Activated T-cell treated with anti-CD3 and anti-CD28 coated beads, Interleukin-2, amount 50 U/mL, for 72 hours (primary cell): ENCODE data around the gene TMEM259. TPM values are rescaled to one million over a fixed set of nuclear protein-coding genes. Genes with fewer than 3 reads are reported as not detected.

ENCODE experiments used
- ATAC-seq, 2 donors: fragments of 150-1000 bp; cut with Tn5 transposase; replicated peaks in 1 of 2; 2 replicates each; pipeline ENCODE4 v1.10.0; 2021; ENCODE audit warnings: moderate library complexity in 2 of 2, mild to moderate bottlenecking in 1 of 2
- DNase-seq, 2 donors: peaks; one replicate each; pipeline ENCODE4 v3.0.0; 2021 to 2022; ENCODE audit warnings: mixed read lengths in 1 of 2
- H3K27ac Mint-ChIP-seq: one replicate; pipeline ENCODE4 v1.8.0; 2022; ENCODE audit warnings: mild to moderate bottlenecking, moderate library complexity, mixed read lengths
- H3K27me3 Mint-ChIP-seq: one replicate; pipeline ENCODE4 v1.8.0; 2022; ENCODE audit warnings: low read depth, mixed read lengths
- H3K36me3 Mint-ChIP-seq, 2 donors: one replicate each; pipeline ENCODE4 v1.8.0; 2022; ENCODE audit warnings: mixed read lengths in 2 of 2, mild to moderate bottlenecking in 1 of 2; ENCODE audit not compliant: insufficient read depth in 2 of 2
- H3K4me1 Mint-ChIP-seq: one replicate; pipeline ENCODE4 v1.8.0; 2022; ENCODE audit warnings: low read depth, mixed read lengths
- H3K4me3 Mint-ChIP-seq, 2 donors: one replicate each; pipeline ENCODE4 v1.8.0; 2022; ENCODE audit warnings: mild to moderate bottlenecking in 2 of 2, mixed read lengths in 2 of 2, moderate library complexity in 2 of 2
- H3K9me3 Mint-ChIP-seq, 2 donors: one replicate each; pipeline ENCODE4 v1.8.0; 2022; ENCODE audit warnings: mixed read lengths in 2 of 2
- total RNA-seq, 2 donors: library from RNA; stranded (reverse); gene quantifications; one replicate each; pipeline ENCODE4 v1.2.3, GENCODE V29; 2022

The TMEM259 gene
- total RNA-seq, 2 donors from 2014 or later: 125 to 127 TPM

DNA sequence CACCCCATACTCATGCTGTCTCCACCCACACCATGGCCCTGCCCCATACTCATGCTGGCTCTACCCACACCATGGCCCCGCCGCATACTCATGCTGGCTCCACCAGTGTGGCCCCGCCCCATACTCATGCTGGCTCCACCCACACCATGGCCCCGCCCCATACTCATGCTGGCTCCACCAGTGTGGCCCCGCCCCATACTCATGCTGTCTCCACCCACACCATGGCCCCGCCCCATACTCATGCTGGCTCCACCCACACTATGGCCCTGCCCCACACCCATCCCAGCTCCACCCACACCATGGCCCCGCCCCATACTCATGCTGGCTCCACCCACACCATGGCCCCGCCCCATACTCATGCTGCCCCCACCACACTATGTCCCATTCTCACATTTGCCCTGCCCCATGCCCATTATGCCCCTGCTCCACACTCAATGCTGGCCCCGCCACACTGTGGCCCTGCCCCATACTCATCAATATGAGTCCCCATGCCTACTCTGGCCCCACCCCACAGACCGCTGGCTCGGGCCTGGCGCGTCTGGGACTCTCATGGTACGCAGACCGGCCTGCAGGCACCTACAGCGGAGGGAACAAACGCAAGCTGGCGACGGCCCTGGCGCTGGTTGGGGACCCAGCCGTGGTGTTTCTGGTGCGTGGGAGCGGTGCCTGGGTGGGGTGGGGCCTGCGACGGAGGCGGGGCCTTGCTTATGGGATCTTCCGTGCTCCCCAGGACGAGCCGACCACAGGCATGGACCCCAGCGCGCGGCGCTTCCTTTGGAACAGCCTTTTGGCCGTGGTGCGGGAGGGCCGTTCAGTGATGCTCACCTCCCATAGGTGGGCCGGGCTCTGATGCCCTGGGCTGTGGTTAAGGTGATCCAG, 42.3 kb upstream of the TMEM259 start:
- Mint-ChIP-seq H3K27ac (no peak overlapping the region), H3K4me3 (no peak overlapping the region), H3K4me1 (peaks cover 23% of the 10 kb centered on the region), H3K36me3 (peaks cover 0 to 4% of the 10 kb centered on the region in 2 donors), H3K27me3 (no peaks in the 10 kb centered on the region), H3K9me3 (no peaks in the 10 kb centered on the region)
- ATAC-seq (peak; percentile 21 to 29), DNase-seq (peak; percentile 74 to 80)

DNA sequence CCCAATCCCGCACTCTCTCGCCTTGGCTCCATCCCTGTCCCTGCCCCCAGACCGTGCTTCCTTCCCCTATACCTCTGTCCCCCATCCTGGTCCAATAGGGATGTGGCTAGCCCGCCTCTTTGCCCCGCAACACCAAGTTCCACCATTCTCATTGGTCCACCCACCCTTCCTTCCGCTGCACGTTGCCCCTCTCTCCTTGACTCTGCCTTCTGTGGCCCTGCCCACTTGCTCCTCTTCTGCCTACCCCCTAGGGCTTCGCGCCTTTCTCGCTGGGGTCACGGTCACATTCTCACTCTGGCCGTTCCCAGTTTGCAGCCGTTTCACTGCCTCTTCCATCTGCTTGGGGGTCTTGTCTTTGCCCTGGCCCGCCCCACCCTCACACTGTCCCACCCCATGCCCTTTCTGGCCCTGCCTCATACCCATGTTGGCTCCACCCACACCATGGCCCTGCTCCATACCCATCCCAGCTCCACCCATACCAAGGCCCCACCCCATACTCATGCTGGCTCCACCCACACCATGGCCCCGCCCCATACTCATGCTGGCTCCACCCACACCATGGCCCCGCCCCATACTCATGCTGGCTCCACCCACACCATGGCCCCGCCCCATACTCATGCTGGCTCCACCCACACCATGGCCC, 41.6 kb upstream of the TMEM259 start:
- no peak overlapping the region for H3K4me3 Mint-ChIP-seq
- peak in 1 of 2 donors; percentile 13 for ATAC-seq
- peaks cover 29% of the 10 kb centered on the region for H3K4me1 Mint-ChIP-seq
- peak in 1 of 2 donors; percentile 64 for DNase-seq
- H3K27ac Mint-ChIP-seq: no peak overlapping the region
- no peaks in the 10 kb centered on the region for H3K9me3 Mint-ChIP-seq
- no peaks in the 10 kb centered on the region for H3K27me3 Mint-ChIP-seq
- peaks cover under 1 to 6% of the 10 kb centered on the region in 2 donors for H3K36me3 Mint-ChIP-seq

- Mint-ChIP-seq H3K4me3 (no peak overlapping the region), H3K27ac (no peak overlapping the region), H3K36me3 (peaks cover 3 to 10% of the 10 kb centered on the region in 2 donors), H3K27me3 (no peaks in the 10 kb centered on the region), H3K4me1 (peaks cover 34% of the 10 kb centered on the region), H3K9me3 (no peaks in the 10 kb centered on the region)
- no peak for ATAC-seq
- no peak for DNase-seq
These were observed 41.1 kb upstream of the TMEM259 start for GRCh38 chr19:1061987-1062386.

DNA sequence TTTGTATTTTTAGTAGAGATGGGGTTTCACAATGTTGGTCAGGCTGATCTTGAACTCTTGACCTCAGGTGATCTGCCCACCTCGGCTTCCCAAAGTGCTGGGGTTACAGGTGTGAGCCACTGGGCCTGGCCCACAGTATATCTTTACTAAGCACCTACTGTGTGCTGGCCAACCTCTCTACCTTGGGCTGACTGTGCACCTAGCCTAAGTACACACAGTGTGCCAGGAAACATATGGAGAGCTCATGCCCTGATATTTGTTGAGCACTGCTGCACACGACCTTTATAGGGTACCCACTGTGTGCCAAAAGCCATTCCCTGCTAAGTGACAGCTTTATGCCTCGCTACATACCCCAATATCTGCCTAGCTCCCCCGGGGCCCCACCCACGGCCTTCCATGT, 39.8 kb upstream of the TMEM259 start:
- Mint-ChIP-seq H3K27ac (no peak overlapping the region), H3K36me3 (peaks cover 8 to 19% of the 10 kb centered on the region in 2 donors), H3K27me3 (no peaks in the 10 kb centered on the region), H3K9me3 (no peaks in the 10 kb centered on the region), H3K4me3 (no peak overlapping the region), H3K4me1 (peaks cover 28% of the 10 kb centered on the region)
- DNase-seq: no peak
- ATAC-seq: no peak

DNA sequence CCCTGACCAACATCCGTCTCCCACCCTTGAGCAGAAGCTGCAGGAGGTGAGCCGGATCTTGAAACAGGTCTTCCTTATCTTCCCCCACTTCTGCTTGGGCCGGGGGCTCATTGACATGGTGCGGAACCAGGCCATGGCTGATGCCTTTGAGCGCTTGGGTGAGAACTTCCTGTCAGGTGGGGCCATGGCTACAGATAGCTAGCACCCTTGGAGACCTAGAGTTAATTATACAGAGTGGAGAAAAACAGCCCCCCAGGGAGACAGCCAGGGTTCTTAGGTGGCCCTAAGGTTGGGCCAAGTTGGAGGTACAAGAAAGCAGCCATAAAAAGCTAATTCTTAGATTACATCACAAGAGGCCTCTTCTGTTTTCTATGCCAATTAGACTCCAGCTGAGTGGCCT, 37.2 kb upstream of the TMEM259 start:
- ATAC-seq (no peak), DNase-seq (no peak)
- Mint-ChIP-seq H3K4me3 (no peak overlapping the region), H3K27ac (no peak overlapping the region), H3K36me3 (peaks cover 9 to 20% of the 10 kb centered on the region in 2 donors), H3K27me3 (no peaks in the 10 kb centered on the region), H3K9me3 (no peaks in the 10 kb centered on the region), H3K4me1 (peaks cover 13% of the 10 kb centered on the region)

- Mint-ChIP-seq H3K27me3 (no peaks in the 10 kb centered on the region), H3K36me3 (peaks cover 9 to 20% of the 10 kb centered on the region in 2 donors), H3K4me3 (no peak overlapping the region), H3K27ac (peak overlapping the region; percentile 87), H3K9me3 (no peaks in the 10 kb centered on the region), H3K4me1 (peaks cover 13% of the 10 kb centered on the region)
- DNase-seq (peak in 1 of 2 donors; percentile 39), ATAC-seq (peak; percentile 68 to 70)
These were observed 36.4 kb upstream of the TMEM259 start for GRCh38 chr19:1057176-1057855.

DNA sequence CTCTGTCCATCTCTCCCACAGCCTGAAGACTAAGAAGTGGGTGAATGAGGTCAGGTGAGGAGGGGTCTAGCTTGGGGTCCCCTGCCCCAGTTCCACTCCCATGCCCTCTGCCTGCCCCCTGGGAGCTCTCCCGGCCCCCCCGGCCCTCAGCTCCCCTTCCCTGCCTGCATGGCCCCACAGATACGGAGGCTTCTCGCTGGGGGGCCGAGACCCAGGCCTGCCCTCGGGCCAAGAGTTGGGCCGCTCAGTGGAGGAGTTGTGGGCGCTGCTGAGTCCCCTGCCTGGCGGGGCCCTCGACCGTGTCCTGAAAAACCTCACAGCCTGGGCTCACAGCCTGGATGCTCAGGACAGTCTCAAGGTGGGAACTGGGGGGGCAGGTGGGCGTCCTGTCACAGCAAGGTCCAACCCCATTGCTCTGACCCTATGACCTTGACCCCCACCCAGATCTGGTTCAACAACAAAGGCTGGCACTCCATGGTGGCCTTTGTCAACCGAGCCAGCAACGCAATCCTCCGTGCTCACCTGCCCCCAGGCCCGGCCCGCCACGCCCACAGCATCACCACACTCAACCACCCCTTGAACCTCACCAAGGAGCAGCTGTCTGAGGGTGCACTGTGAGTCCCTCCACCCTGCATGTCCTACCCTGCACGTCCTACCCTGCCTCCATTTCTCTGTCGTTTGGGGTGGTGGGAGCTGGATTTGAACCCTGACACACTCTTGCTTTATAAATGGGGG, 35.1 kb upstream of the TMEM259 start:
- H3K4me3 Mint-ChIP-seq: no peak overlapping the region
- no peaks in the 10 kb centered on the region for H3K9me3 Mint-ChIP-seq
- DNase-seq (no peak), ATAC-seq (no peak)
- no peaks in the 10 kb centered on the region for H3K27me3 Mint-ChIP-seq
- H3K36me3 Mint-ChIP-seq: peaks cover 9 to 20% of the 10 kb centered on the region in 2 donors
- peaks cover 16% of the 10 kb centered on the region for H3K4me1 Mint-ChIP-seq
- H3K27ac Mint-ChIP-seq: no peak overlapping the region

DNA sequence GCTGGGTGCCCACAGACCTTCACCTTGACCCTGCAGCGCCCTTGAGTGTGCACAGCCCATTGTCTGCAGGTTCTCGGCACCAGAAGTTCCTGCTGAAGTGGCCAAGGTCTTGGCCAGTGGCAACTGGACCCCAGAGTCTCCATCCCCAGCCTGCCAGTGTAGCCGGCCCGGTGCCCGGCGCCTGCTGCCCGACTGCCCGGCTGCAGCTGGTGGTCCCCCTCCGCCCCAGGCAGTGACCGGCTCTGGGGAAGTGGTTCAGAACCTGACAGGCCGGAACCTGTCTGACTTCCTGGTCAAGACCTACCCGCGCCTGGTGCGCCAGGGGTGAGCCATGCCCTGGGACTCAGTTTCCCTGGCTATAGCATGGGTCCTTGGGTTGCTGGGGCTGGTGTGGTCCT, 34.1 kb upstream of the TMEM259 start:
- DNase-seq (no peak), ATAC-seq (no peak)
- H3K9me3 Mint-ChIP-seq: no peaks in the 10 kb centered on the region
- H3K27ac Mint-ChIP-seq: no peak overlapping the region
- peaks cover 9 to 20% of the 10 kb centered on the region in 2 donors for H3K36me3 Mint-ChIP-seq
- H3K27me3 Mint-ChIP-seq: no peaks in the 10 kb centered on the region
- peaks cover 16% of the 10 kb centered on the region for H3K4me1 Mint-ChIP-seq
- no peak overlapping the region for H3K4me3 Mint-ChIP-seq

GRCh38 chr19:1054102-1055027, 33.4 kb upstream of the TMEM259 start:
- DNase-seq: no peak
- H3K27ac Mint-ChIP-seq: no peak overlapping the region
- H3K4me3 Mint-ChIP-seq: no peak overlapping the region
- peaks cover 16% of the 10 kb centered on the region for H3K4me1 Mint-ChIP-seq
- ATAC-seq: no peak
- no peaks in the 10 kb centered on the region for H3K27me3 Mint-ChIP-seq
- no peaks in the 10 kb centered on the region for H3K9me3 Mint-ChIP-seq
- peaks cover 9 to 18% of the 10 kb centered on the region in 2 donors for H3K36me3 Mint-ChIP-seq

DNA sequence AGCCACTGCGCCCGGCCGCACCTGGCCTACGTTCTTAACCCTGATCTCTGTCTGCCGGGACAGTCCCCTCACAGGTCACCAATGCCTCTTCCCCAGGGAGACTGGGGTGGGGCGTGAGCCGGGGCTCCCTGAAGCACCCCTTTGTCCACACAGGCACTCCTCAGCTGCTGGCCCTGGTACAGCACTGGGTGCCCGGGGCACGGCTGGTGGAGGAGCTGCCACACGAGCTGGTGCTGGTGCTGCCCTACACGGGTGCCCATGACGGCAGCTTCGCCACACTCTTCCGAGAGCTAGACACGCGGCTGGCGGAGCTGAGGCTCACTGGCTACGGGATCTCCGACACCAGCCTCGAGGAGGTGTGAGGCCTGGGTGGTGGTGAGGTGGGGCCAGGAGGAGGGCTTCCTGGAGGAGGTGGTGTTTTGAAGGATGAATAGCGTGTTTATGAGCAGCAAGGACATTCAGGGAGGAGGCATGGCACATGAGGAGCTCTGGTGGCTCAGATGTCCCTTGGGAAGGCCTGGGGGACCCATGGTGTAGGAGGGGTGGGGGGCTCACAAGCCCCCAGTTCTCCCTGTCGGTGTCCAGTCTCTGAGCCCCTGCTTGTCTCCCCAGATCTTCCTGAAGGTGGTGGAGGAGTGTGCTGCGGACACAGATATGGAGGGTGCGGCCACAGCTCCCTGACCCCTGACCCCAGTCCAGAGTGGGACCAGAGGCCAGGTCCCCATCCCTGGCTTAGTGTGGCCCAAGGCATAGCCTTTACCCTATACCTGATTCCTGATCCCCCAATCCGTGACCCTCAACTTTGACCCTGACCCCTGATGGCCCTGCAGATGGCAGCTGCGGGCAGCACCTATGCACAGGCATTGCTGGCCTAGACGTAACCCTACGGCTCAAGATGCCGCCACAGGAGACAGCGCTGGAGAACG, 32.5 kb upstream of the TMEM259 start:
- ATAC-seq: no peak
- no peak overlapping the region for H3K27ac Mint-ChIP-seq
- H3K36me3 Mint-ChIP-seq: peaks cover 9 to 17% of the 10 kb centered on the region in 2 donors

DNA sequence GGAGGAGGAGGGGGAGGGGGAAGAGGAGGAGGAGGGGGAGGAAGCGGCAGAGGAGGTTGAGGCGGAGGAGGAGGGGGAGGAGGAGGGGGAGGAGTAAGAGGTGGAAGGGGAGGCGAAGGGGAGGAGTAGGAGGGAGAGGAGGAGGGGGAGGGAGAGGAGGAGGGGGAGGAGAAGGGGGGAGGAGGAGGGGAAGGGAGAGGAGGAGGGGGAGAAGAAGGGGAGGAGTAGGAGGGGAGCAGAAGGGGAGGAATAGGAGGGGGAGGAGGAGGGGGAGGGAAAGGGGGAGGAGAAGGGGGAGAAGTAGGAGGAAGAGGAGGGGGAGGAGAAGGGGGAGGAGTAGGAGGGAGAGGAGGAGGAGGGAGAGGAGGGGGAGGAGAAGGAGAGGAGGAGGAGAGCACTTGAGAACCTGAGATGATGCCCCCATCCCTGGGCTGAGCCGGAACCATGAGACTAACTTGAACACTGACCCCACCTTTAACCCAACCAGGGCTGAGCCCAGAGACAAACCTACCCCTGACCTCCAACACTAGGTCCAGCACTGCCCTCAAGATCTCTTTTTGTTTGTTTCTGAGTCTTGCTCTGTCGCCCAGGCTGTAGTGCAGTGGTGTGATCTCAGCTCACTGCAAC, 31.5 kb upstream of the TMEM259 start:
- DNase-seq (no peak), ATAC-seq (no peak)
- H3K9me3 Mint-ChIP-seq: no peaks in the 10 kb centered on the region
- H3K36me3 Mint-ChIP-seq: peaks cover 8 to 13% of the 10 kb centered on the region in 2 donors
- no peak overlapping the region for H3K4me3 Mint-ChIP-seq
- no peak overlapping the region for H3K27ac Mint-ChIP-seq
- H3K27me3 Mint-ChIP-seq: no peaks in the 10 kb centered on the region
- H3K4me1 Mint-ChIP-seq: peaks cover 8% of the 10 kb centered on the region

More for the DNA sequence above, 32.5 kb upstream of the TMEM259 start:
- no peak for DNase-seq
- Mint-ChIP-seq H3K4me1 (peaks cover 16% of the 10 kb centered on the region), H3K9me3 (no peaks in the 10 kb centered on the region), H3K27me3 (no peaks in the 10 kb centered on the region), H3K4me3 (no peak overlapping the region)
